Epithelial cell of prostate (primary cell): Measurements from ENCODE around the gene SREBF1.
A peak's percentile ranks its signal among the peaks of the same experiment; 100 is the strongest.

ENCODE experiments used
- DNase-seq: peaks from one replicate; pipeline ENCODE4 v3.0.0-alpha.2; 2011; ENCODE audit warnings: low read depth, low spot score
- H3K27ac ChIP-seq: fragments of 450-650 bp; 2 replicates; pipeline ENCODE4 v1.5.1; 2017; ENCODE audit warnings: mild to moderate bottlenecking

Gene SREBF1

DNA sequence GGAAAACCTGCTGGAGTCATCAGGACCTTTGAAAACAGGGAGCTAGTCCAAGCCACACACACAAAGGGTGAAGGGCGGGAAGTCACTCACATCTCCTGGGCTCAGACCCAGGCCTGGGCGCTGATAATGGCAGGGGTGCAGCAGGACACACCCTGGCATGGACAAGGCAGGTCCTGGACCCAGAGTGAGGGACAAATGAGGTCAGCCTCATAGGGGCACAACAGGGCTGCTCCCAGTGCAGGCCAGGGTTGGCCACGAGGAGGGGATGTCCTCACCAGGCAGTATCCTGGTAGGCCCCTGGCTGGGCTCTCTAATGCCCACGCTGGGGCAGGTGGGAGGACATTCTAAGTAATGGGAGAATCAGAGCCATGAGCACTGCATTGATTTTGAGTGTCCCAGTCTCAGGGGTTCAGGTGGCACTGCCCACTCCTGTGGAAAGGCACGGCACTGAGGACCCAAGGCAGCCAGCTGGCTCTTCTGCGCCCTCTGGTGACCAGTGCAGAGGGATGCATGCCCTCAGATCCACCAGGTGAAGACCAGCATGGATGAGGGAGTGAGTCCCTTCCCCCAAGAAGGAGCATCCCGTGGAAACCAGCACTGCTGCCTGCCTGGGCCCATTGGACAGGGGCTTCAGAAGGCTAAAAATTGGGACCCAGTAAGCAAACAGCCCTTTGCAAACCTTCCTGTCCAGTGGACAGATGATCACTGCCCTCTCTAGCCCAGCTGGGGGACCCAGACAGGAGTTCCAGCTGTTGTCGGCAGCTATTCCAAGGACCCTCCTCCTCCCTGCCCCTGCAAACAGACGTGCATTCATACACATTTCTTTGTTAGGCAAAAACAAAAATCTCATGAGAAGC lies 23.4 kb upstream of the SREBF1 start:
- no peak overlapping the region for H3K27ac ChIP-seq
- DNase-seq, result no peak

DNA sequence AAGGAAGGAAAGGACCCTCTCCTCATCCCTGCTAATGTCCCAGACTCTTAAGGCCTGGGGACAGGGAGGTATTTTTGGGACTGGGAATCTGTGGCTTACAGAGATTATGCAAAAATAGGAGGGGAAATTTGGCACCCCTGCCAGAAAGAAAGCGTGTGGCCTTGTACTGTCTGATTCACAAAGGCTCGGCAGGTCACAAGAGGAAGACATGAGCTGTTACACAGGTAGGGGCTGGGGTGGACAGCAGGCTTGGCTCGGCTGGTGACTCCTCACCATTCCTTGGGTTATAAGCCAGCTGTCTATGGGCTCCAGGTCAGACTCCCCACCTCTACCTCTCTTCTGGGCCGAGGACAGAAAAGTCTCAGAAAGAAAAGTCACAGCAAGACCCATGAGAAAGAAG lies 20.7 kb upstream of the SREBF1 start:
- DNase-seq, result no peak
- no peak overlapping the region for H3K27ac ChIP-seq

- no peak for DNase-seq
- peak overlapping the region; percentile 79 for H3K27ac ChIP-seq
Measured at GRCh38 chr17:17856386-17856785, 19.6 kb upstream of the SREBF1 start.

DNA sequence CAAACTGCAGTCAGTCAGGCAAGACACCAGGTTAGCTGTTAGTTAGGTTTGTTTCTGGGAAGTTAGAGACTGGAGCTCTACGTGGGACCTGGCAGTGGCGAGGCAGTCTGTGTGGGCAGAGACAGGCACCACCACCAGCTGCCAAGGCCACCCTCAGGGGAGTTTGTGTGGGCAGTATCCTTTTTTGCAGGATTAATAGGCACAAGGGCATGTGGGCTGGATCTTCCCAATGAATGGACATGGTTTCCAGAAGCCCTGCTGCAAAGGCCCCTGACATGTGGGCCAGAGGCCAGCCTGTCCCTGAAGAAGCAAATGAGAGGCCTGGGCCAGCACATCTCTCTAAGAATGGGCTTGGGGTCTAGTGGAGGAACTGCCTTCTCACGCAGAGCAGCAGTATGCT lies 19.2 kb upstream of the SREBF1 start:
- peak overlapping the region; percentile 79 for H3K27ac ChIP-seq
- no peak for DNase-seq

DNA sequence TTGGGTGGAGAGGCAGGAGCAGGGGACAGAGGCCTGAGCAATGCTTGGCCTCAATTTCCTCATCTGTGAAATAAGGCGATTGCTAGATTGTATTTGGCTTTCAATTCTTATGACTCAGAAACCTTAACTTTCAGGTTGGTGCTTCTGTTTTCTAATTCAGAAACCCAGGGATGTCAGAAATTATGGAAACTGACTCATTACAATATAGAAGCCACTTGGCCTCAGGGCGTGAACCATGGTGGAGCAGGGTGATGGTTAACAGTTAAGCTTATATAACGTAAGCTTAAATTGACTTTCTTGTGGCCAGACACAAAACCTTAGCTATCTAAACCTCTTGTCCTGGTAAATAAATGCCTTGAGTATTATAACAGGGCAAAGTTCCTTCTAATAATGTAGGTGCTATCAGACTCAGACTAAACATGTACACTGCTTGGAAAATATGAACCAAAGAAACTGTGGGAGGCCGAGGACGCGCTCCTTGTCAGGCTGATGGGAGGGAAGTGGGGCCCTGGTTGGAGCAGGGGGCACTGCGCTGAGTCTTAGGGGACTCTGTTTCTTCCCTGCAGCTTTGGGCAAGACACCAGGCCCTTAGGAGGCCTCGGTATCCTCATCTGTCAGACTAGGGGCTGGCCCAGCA lies 17.1 kb upstream of the SREBF1 start:
- peak overlapping the region; percentile 79 for H3K27ac ChIP-seq
- no peak for DNase-seq

GRCh38 chr17:17852930-17853329 lies 16.1 kb upstream of the SREBF1 start:
- peak overlapping the region; percentile 79 for H3K27ac ChIP-seq
- DNase-seq, result no peak

DNA sequence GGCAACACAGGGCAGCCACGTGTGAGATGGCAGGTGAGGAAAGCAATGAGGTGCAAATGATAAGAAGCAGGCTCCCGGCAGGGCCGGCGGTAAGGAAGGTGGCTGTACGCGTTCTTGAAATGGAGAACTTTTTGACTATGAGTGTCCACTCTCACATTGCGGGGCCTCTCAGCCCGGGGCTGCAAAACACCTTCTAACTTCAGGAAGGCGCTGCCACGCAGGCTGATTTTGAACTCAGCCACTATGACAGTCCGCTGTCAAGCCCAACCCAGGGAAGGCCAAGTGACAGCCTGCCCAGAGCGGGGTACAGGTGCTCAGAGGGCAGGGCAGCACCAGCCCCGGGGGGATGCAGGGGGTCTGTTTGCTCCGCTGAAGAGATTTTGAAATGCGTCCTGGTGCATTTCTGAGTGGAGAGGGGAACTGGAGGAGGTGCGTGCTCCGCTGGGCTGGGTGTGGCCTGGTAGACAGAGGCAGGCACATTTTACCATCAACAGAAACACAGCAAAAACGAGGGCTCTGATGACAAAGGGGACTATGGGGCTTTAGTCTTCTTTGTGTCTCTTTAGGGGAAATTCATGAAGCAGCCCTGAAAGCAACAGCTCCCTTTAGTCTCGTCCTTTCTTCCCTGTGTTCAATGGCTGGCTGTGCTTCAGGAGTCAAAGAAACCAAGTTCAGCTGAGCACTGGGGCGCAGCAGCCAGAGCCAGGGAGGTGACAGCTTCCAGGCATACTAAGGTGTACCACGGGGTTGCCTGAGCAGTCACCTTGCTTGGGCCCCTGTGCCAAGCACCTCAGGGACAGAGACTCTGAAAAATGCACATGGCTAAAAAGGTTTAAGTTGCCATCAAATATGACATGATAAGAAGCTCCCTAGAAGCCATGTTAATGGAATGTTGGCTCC lies 14.6 kb upstream of the SREBF1 start:
- H3K27ac ChIP-seq, result no peak overlapping the region
- no peak for DNase-seq

GRCh38 chr17:17849845-17850373 lies 13.1 kb upstream of the SREBF1 start:
- no peak overlapping the region for H3K27ac ChIP-seq
- no peak for DNase-seq

DNA sequence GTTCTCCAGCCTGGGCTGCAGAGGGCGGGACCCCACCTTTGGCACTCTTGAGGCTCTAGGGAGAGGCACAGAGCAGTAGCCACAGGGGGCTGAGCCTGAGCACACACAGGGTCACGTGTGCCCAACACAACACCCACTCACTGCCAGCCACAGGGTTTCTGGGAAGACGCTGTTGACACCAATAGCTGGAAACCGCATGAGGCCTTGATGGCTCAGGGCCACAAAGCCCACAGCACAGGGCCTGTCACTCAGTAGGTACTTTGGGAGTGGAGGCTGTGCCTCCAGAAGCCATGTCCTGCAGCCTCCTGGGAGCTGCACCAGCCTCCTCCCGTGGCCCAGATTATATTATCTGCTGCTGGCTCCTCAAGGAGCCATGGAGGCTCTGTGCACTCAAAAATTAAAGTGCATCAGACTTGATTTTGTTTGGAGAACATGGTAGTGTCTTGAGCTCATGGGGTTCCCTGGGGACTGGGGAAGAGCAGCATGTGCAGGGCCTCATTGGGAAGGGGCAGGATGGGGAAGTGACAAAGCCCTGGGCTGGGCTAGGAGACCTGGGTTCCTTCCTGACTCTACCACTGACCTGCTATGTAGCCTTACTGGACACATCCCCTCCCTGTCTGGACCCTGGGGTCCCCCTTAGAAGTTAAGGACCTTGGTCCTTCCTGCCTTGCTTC lies 12.5 kb upstream of the SREBF1 start:
- DNase-seq, result no peak
- H3K27ac ChIP-seq, result no peak overlapping the region

DNA sequence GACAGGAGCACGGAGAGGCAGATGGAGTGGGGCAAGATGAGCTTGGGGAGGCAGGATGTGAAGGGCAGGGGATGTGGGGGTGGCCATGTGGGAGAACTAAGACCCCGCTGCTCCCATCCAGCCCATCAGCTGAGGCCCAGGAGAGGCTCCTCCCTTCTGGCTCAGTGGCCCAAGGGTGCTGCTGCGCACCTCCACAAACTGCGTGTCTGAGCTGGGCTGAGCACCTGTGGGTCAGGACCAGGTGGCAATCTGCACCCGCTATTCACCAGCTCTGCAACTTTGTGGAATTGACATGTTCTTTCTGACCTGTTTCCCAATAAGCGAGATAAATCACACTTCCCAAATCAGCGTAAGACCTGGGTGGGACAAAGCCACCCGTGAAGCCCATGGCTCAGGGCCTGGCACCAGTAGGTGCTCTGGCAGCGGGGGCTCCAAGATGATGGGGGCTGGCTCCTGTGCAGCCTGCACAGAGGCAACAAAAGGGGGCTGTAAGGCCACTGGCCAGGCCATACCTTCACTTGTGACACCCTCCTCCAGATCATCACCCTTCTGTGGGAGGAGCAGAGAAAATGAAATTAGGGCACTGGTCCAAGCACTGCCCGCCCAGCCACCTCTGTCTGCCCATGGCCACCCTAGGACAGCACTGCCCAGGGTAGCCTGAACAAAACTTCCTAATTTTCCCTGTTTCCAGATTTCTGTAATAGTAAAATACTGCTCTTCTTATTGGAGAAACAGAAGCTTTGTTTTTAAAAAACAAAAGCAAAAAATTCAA lies 11.7 kb upstream of the SREBF1 start:
- H3K27ac ChIP-seq, result no peak overlapping the region

DNA sequence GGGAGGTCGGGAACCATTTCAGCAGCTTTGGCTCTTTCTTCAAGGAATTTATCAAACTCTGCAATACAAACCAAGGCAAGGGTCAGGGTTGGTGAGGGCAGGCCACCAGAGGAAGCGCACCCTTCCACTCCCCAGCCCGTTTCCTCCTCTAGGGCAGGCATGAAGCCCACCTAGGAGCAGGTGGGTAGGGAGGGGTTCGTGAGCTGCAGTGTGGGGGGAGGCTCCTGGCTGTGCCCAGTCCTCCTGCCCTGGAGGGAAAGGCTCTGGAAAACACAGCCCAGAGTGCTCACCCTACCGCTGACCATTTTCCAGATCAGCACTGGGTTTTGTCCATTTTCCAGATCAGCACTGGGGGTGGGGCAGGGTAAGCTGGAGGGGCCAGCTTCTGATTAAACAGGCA lies 10.9 kb upstream of the SREBF1 start:
- H3K27ac ChIP-seq, result no peak overlapping the region
- DNase-seq, result no peak

More for the DNA sequence above, 11.7 kb upstream of the SREBF1 start:
- DNase-seq, result no peak

- no peak overlapping the region for H3K27ac ChIP-seq
- DNase-seq, result no peak
Measured at GRCh38 chr17:17847118-17847689, 10.4 kb upstream of the SREBF1 start.

DNA sequence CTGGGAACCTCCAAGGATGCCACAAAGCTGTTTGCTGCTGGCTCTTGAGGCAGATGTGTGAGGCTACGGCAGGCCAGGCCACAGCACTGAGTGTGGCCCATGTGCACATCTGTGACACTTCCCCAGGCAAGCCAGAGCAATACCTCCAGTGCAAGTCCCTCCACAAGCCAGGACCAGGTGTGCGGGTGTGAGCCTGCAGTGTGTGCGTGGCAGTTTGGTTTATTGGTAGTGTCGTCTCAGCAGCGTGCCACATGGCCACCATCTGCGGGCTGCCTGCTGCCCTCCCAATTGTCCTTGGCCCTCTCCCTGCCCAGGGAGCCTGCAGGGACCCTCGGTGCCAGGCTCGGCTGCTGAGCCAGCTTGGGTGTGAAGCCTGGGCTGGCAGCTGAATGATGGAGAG lies 9.9 kb upstream of the SREBF1 start:
- H3K27ac ChIP-seq, result no peak overlapping the region
- no peak for DNase-seq

DNA sequence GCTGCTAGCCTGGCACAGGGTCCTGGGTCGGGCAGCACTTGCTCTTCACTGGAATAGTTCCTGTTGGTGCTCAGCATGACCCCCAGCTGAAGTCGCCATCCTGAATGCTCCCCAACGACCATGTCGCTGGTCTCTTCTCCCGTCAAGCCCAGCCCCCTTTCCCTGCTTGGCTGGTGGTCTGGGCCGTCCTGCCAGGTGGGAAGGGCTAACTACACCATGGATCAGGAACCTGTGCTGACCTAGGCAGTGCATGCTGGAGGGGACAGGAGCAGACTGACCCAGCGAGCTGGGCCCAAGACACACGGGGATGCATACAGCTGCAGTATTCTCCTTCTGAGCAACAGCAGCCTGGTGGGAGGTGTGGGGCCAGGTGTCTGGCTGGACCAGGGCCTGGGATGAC lies 9.2 kb upstream of the SREBF1 start:
- H3K27ac ChIP-seq, result no peak overlapping the region
- DNase-seq, result no peak

GRCh38 chr17:17845046-17845775 lies 8.4 kb upstream of the SREBF1 start:
- H3K27ac ChIP-seq, result no peak overlapping the region
- no peak for DNase-seq

- DNase-seq, result no peak
Measured at GRCh38 chr17:17844500-17844899, 7.7 kb upstream of the SREBF1 start.

GRCh38 chr17:17844079-17844478 lies 7.3 kb upstream of the SREBF1 start:
- no peak overlapping the region for H3K27ac ChIP-seq
- no peak for DNase-seq

More at GRCh38 chr17:17844500-17844899, 7.7 kb upstream of the SREBF1 start:
- H3K27ac ChIP-seq, result no peak overlapping the region

GRCh38 chr17:17843096-17843495 lies 6.3 kb upstream of the SREBF1 start:
- no peak for DNase-seq
- peak overlapping the region; percentile 100 for H3K27ac ChIP-seq
